HepG2 (cell line): Measurements from ENCODE around the gene SEPTIN3. TPM values are rescaled to one million over a fixed set of nuclear protein-coding genes. Genes with fewer than 3 reads are reported as not detected.

Source experiments
- ATAC-seq: fragments of 200-7000 bp; cut with Tn5 transposase; 3 replicates; pipeline ENCODE4 v1.9.1; 2020; ENCODE audit warnings: mild to moderate bottlenecking, moderate library complexity
- BruUV-seq: library from RNA; stranded (reverse); fragments of 400-500 nt; replicated peaks from 2 replicates; lab custom pipeline; 2021; lab: Mats Ljungman, UMichigan
- CTCF ChIA-PET: fragments of 300-600 bp; formaldehyde crosslinking; extraction: SDS; loops from one replicate; lab custom pipeline; 2021; ENCODE audit warnings: low total read pairs, inconsistent platforms, low intra/inter-chr PET ratio; lab: Yijun Ruan, JAX
- POLR2A ChIA-PET: fragments of 350-600 bp; sonication (Branson Sonifier 250); formaldehyde crosslinking; loops from one replicate; lab custom pipeline; 2020; ENCODE audit warnings: antibody characterized with exemption, inconsistent platforms; lab: Yijun Ruan, JAX
- DNase-seq: peaks from one replicate; pipeline ENCODE4 v3.0.0-alpha.2; 2015; ENCODE audit warnings: low spot score
- FAIRE-seq: peaks from 3 replicates; lab custom pipeline; 2011; peaks lifted over from hg19 to GRCh38; lab: Jason Lieb, UNC
- H2AFZ ChIP-seq: one replicate; pipeline ENCODE4 v1.6.1; 2011; ENCODE audit warnings: low read length, inconsistent platforms
- H3K27ac ChIP-seq: fragments of 300-600 bp; 3 replicates; pipeline ENCODE4 v1.8.0; 2011; ENCODE audit warnings: mixed run types, mild to moderate bottlenecking, mixed read lengths, low read length, inconsistent platforms; ENCODE audit not compliant: insufficient read depth; ENCODE audit errors: extremely low read length
- H3K27me3 ChIP-seq, 2 experiments: fragments of 200-600 bp in 1 of 2; 2 replicates in 1 of 2; 3 replicates in 1 of 2; pipeline versions ENCODE4 v1.6.0 to v1.8.0; 2011; ENCODE audit warnings: low read length in 2 of 2, mild to moderate bottlenecking in 2 of 2, moderate library complexity in 2 of 2, inconsistent platforms in 1 of 2; ENCODE audit not compliant: insufficient read depth in 2 of 2, control insufficient read depth in 1 of 2
- H3K36me3 ChIP-seq, 2 experiments: fragments of 200-600 bp in 1 of 2; replicated peaks in 1 of 2; 2 replicates in 1 of 2; 3 replicates in 1 of 2; pipeline versions ENCODE4 v1.5.1 to v1.8.0; 2011; ENCODE audit warnings: low read length in 2 of 2, inconsistent platforms in 1 of 2; ENCODE audit not compliant: insufficient read depth in 2 of 2, control insufficient read depth in 1 of 2
- H3K4me1 ChIP-seq: 2 replicates; pipeline ENCODE4 v1.5.1; 2012; ENCODE audit warnings: low read length, inconsistent platforms; ENCODE audit not compliant: insufficient read depth
- H3K4me2 ChIP-seq: 2 replicates; pipeline ENCODE4 v1.6.0; 2011; ENCODE audit warnings: low read depth, low read length, inconsistent platforms
- H3K4me3 ChIP-seq, 3 experiments: fragments of 200-600 bp in 1 of 3; sonication (generic), shearing (Covaris generic) in 1 of 3; replicated peaks in 1 of 3; 2 replicates each; pipeline ENCODE4 v1.5.1; 2011 to 2016; ENCODE audit warnings: low read length in 3 of 3, inconsistent platforms in 2 of 3, low read depth in 2 of 3, mild to moderate bottlenecking in 2 of 3, control low read depth in 1 of 3, mixed read lengths in 1 of 3; ENCODE audit not compliant: insufficient read depth in 1 of 3
- H3K79me2 ChIP-seq: one replicate; pipeline ENCODE4 v1.6.1; 2011; ENCODE audit warnings: low read length, inconsistent platforms; ENCODE audit not compliant: insufficient read depth
- H3K9ac ChIP-seq: 2 replicates; pipeline ENCODE4 v1.6.0; 2011; ENCODE audit warnings: mild to moderate bottlenecking, low read depth, low read length, inconsistent platforms; ENCODE audit not compliant: insufficient read depth
- H3K9me3 ChIP-seq: 2 replicates; pipeline ENCODE4 v1.5.1; 2012; ENCODE audit warnings: mild to moderate bottlenecking, low read length
- H4K20me1 ChIP-seq: 2 replicates; pipeline ENCODE4 v1.6.0; 2011; ENCODE audit warnings: inconsistent platforms, mild to moderate bottlenecking, low read length, moderate library complexity; ENCODE audit not compliant: insufficient read depth
- GLI4 ChIP-seq: sonication (generic); formaldehyde crosslinking; IDR thresholded peaks from 2 replicates; pipeline ENCODE4 v1.5.1; 2020; ENCODE audit warnings: missing genetic modification reagents, mild to moderate bottlenecking, moderate library complexity, borderline replicate concordance
- SMAD1 ChIP-seq: sonication (generic); formaldehyde crosslinking; IDR thresholded peaks from 2 replicates; pipeline ENCODE4 v1.4.0; 2020; ENCODE audit warnings: missing genetic modification reagents, low read depth, mild to moderate bottlenecking, borderline replicate concordance
- ZFYVE20 ChIP-seq: sonication (generic); formaldehyde crosslinking; IDR thresholded peaks from 2 replicates; pipeline ENCODE4 v1.8.0; 2023; ENCODE audit warnings: low read depth, mild to moderate bottlenecking, moderate library complexity, missing genetic modification reagents, borderline replicate concordance
- WGBS: methylation state at CpG from one replicate; pipeline ENCODE4 v1.1.6; 2017; ENCODE audit warnings: low lambda C conversion rate; 5-methylcytosine and 5-hydroxymethylcytosine counted together
- in situ Hi-C: cut with HindIII; loops from 2 replicates; pipeline ENCODE4 v1.10.0; 2017; ENCODE audit warnings: low pct_unique_long_range_greater_than_20kb; ENCODE audit not compliant: extremely low pct_ligation_motif_present
- intact Hi-C: fragments of 100-400 bp; cut with micrococcal nuclease; formaldehyde crosslinking; loops from one replicate; pipeline ENCODE4 v1.10.0; 2022; ENCODE audit not compliant: unreplicated experiment
- polyA plus RNA-seq, 8 experiments: library from polyadenylated mRNA; depleted of rRNA in 3 of 8; stranded (reverse) in 7 of 8; unstranded in 1 of 8; fragments of >200 nt; fragmentation: Illumina TruSeq in 4 of 8; extraction: Trizol in 4 of 8; gene quantifications; 2 replicates each; pipeline versions ENCODE4 v1.2.1 to v1.2.3, GENCODE V29; 2011 to 2016; ENCODE audit warnings: low read depth in 4 of 8, missing spikeins in 1 of 8, mixed read lengths in 1 of 8; ENCODE audit not compliant: insufficient read depth in 1 of 8
- total RNA-seq, 5 experiments: library from RNA; depleted of rRNA; stranded (reverse); fragments of >200 nt; fragmentation: Illumina TruSeq; extraction: Trizol; gene quantifications; 2 replicates each; pipeline ENCODE4 v1.2.3, GENCODE V29; 2016; ENCODE audit warnings: low read depth in 1 of 5
- TF ChIP-seq, protein P1 (sequence below): sonication (generic); formaldehyde crosslinking; IDR thresholded peaks from 2 replicates; pipeline ENCODE4 v1.5.1; 2020; ENCODE audit warnings: mild to moderate bottlenecking, missing genetic modification reagents, moderate library complexity
- TF ChIP-seq, protein P2 (sequence below): sonication (generic); IDR thresholded peaks from 2 replicates; pipeline ENCODE4 v1.6.1; 2016; ENCODE audit warnings: low read depth, borderline replicate concordance
- TF ChIP-seq, protein P3 (sequence below): sonication (generic); formaldehyde crosslinking; IDR thresholded peaks from 2 replicates; pipeline ENCODE4 v1.4.0; 2020; ENCODE audit warnings: missing genetic modification reagents; ENCODE audit errors: not compliant biosample characterization

Gene SEPTIN3
- total and polyA plus RNA-seq, 2 of the 13 experiments (the other 11 are each of a cell fraction or from before 2014, with no cell fraction given) = 0.04 TPM; not detected in 1

- no peaks in the 10 kb centered on the region for H3K36me3 ChIP-seq
- ATAC-seq (no peak), FAIRE-seq (no peak), DNase-seq (no peak)
- no peak overlapping the region for H2AFZ ChIP-seq
- BruUV-seq = no TSS peak
- H4K20me1 ChIP-seq = no peaks in the 10 kb centered on the region
- H3K9ac ChIP-seq = no peak overlapping the region
- in situ Hi-C loops = no loop called here
- no peak overlapping the region for H3K4me3 ChIP-seq
- H3K27ac ChIP-seq = no peak overlapping the region
- H3K9me3 ChIP-seq = no peaks in the 10 kb centered on the region
- H3K4me1 ChIP-seq = no peaks in the 10 kb centered on the region
- 60% methylated on average over 10 of the region's 12 CpGs for WGBS
- ChIA-PET POLR2A (no interaction called here), CTCF (no interaction called here)
- H3K79me2 ChIP-seq = no peaks in the 10 kb centered on the region
- TF ChIP-seq, protein P1, sequence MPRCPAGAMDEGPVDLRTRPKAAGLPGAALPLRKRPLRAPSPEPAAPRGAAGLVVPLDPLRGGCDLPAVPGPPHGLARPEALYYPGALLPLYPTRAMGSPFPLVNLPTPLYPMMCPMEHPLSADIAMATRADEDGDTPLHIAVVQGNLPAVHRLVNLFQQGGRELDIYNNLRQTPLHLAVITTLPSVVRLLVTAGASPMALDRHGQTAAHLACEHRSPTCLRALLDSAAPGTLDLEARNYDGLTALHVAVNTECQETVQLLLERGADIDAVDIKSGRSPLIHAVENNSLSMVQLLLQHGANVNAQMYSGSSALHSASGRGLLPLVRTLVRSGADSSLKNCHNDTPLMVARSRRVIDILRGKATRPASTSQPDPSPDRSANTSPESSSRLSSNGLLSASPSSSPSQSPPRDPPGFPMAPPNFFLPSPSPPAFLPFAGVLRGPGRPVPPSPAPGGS = no peak
- TF ChIP-seq, all 625 proteins: peak for 0
- intact Hi-C loops = no loop called here
- Histone ChIP-seq H3K4me2 (no peak overlapping the region), H3K27me3 (peaks cover 0 to 3% of the 10 kb centered on the region in 2 experiments; a peak in 2 of 5 replicates)
These were observed 32.5 kb downstream of the SEPTIN3 start for GRCh38 chr22:42001706-42002105.

GRCh38 chr22:42007922-42008321 lies 38.7 kb downstream of the SEPTIN3 start:
- 42% methylated on average over 4 of the region's 4 CpGs for WGBS
- H3K27ac ChIP-seq = no peak overlapping the region
- no peak for FAIRE-seq
- no peaks in the 10 kb centered on the region for H3K79me2 ChIP-seq
- POLR2A ChIA-PET = no interaction called here
- BruUV-seq = no TSS peak
- no peak overlapping the region for H2AFZ ChIP-seq
- H3K9me3 ChIP-seq = no peaks in the 10 kb centered on the region; the same call in 1 of the 2 replicates
- no peak for TF ChIP-seq SMAD1 (CRISPR knock-in tag)
- TF ChIP-seq, protein P2, sequence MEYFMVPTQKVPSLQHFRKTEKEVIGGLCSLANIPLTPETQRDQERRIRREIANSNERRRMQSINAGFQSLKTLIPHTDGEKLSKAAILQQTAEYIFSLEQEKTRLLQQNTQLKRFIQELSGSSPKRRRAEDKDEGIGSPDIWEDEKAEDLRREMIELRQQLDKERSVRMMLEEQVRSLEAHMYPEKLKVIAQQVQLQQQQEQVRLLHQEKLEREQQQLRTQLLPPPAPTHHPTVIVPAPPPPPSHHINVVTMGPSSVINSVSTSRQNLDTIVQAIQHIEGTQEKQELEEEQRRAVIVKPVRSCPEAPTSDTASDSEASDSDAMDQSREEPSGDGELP = no peak
- no peak for TF ChIP-seq GLI4 (CRISPR knock-in tag)
- TF ChIP-seq, protein P3, sequence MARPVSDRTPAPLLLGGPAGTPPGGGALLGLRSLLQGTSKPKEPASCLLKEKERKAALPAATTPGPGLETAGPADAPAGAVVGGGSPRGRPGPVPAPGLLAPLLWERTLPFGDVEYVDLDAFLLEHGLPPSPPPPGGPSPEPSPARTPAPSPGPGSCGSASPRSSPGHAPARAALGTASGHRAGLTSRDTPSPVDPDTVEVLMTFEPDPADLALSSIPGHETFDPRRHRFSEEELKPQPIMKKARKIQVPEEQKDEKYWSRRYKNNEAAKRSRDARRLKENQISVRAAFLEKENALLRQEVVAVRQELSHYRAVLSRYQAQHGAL (CRISPR knock-in tag) = no peak
- TF ChIP-seq ZFYVE20 = no peak
- TF ChIP-seq, all 625 proteins: peak for 0
- Histone ChIP-seq H4K20me1 (no peaks in the 10 kb centered on the region), H3K4me1 (no peaks in the 10 kb centered on the region), H3K9ac (no peak overlapping the region), H3K36me3 (no peaks in the 10 kb centered on the region), H3K27me3 (no peaks in the 10 kb centered on the region; a peak in 1 of 5 replicates), H3K4me2 (no peak overlapping the region), H3K4me3 (no peak overlapping the region)
- ATAC-seq = no peak
- CTCF ChIA-PET = no interaction called here
- intact Hi-C loops = no loop called here
- no peak for DNase-seq
- in situ Hi-C loops = no loop called here
